RWPE1 (cell line): ENCODE measurements around the gene MSH3.

Source experiments
- CTCF ChIA-PET: fragments of 350-600 bp; sonication (Branson Sonifier 250); formaldehyde crosslinking; extraction: SDS; loops from one replicate; lab custom pipeline; 2021; lab: Yijun Ruan, JAX
- POLR2A ChIA-PET: fragments of 400-600 bp; formaldehyde crosslinking; extraction: SDS; loops from one replicate; lab custom pipeline; 2020; ENCODE audit warnings: antibody characterized with exemption; ENCODE audit not compliant: low non-redundant PET; lab: Yijun Ruan, JAX
- DNase-seq: peaks from one replicate; pipeline ENCODE4 v3.0.0; 2012; ENCODE audit warnings: low spot score
- H3K27ac ChIP-seq: fragments of 450-650 bp; 2 replicates; pipeline ENCODE4 v1.5.1; 2017
- TF ChIP-seq, protein P1 (sequence below): fragments of 450-650 bp; conservative IDR thresholded peaks from 2 replicates; pipeline ENCODE4 v1.5.1; 2017; ENCODE audit warnings: low read depth, mild to moderate bottlenecking

MSH3 gene

DNA sequence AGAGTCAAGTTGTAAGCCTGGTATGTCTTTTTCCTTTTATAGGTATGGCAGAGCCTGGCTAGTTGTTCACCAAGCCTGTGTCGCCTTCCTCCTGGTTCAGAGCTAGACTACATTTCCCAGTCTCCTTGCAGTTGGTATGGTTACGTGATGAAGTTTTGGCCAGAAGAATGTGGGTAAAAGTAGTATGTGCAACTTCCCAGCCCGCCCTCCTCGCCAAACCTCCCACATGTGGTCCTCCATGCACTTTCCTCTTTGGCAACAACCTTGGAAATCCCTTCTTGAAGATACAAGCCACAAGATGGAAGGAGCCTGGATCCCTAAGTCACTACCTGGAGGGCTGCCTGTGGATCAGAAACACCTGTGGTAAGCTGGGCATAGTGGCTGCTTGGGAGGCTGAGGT, 36.0 kb upstream of the MSH3 start:
- no peak overlapping the region for H3K27ac ChIP-seq
- ChIA-PET CTCF (interaction anchor here (0.5 kb wide), 1 partner anchor 501 kb away, joined by 5 read pairs; no protein-coding TSS in a partner anchor), POLR2A (no interaction called here)
- no peak for DNase-seq
- TF ChIP-seq, protein P1, sequence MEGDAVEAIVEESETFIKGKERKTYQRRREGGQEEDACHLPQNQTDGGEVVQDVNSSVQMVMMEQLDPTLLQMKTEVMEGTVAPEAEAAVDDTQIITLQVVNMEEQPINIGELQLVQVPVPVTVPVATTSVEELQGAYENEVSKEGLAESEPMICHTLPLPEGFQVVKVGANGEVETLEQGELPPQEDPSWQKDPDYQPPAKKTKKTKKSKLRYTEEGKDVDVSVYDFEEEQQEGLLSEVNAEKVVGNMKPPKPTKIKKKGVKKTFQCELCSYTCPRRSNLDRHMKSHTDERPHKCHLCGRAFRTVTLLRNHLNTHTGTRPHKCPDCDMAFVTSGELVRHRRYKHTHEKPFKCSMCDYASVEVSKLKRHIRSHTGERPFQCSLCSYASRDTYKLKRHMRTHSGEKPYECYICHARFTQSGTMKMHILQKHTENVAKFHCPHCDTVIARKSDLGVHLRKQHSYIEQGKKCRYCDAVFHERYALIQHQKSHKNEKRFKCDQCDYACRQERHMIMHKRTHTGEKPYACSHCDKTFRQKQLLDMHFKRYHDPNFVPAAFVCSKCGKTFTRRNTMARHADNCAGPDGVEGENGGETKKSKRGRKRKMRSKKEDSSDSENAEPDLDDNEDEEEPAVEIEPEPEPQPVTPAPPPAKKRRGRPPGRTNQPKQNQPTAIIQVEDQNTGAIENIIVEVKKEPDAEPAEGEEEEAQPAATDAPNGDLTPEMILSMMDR, result no peak

DNA sequence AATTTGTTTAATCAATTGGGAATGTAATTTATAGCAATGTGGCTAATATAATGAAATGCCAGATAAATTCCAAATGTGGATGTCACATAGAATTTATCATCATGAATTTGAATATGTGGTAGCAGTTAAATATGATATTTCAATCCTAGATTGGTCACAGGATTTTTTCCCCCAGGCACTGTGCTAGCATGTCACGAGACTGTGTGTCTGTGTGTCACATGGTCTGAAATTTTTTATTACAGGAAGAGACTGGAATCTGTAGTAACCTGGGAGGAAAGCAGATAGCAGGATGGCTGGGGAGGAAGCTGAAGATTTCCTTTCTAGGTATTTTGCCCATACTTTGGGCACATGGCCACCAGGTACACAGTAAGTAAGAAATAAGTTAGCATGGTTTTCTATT, 35.4 kb upstream of the MSH3 start:
- no peak for DNase-seq
- no peak overlapping the region for H3K27ac ChIP-seq
- TF ChIP-seq, protein P1, result no peak
- CTCF ChIA-PET, result interaction anchor here (0.6 kb wide), 1 partner anchor 277 kb away, joined by 8 read pairs; no protein-coding TSS in a partner anchor
- POLR2A ChIA-PET, result no interaction called here

DNA sequence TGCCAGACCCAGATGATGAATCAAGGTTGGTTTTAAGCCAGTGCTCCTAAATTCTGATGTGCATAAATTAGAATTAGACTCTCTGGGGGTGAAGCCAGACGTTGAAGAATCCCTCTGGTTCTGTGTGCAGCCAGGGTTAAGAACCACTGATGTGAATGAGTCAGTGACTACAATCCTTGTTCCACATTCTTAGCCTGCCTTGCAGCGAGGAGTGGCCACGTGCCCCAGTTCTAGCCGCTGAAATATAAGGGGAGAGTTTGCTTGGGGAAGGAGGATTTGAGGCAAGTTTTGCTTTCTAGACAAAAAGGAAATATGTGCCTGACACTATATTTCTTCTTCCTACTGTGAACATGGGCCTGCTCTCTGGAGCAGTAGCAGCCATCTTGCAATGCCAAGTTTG, 34.2 kb upstream of the MSH3 start:
- TF ChIP-seq, protein P1, result no peak
- ChIA-PET CTCF (no interaction called here), POLR2A (no interaction called here)
- H3K27ac ChIP-seq, result no peak overlapping the region
- DNase-seq, result peak; percentile 17

DNA sequence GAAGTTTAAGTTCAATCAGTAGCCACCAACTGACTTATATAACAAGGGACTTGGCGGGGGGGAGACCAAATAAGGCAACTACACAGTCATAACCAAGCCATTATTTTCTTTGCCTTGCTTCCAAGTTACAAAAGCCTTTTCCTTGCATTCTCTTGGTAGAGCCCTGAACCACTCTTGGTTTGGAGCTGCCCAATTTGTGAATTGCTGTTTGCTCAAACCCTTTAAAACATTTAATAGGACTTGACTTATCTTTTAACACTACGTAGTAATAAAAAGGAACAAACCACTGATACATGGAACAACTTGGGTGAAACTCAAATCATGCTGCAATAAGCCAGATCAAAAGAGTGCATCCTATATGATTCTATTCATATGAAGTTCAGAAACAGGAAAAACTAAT, 31.7 kb upstream of the MSH3 start:
- DNase-seq, result no peak
- ChIA-PET CTCF (interaction anchor here (0.6 to 0.8 kb wide), 4 partner anchors 120 to 573 kb away, joined by 3 to 4 read pairs (median 3); no protein-coding TSS in a partner anchor), POLR2A (no interaction called here)
- H3K27ac ChIP-seq, result no peak overlapping the region
- TF ChIP-seq, protein P1, result no peak

DNA sequence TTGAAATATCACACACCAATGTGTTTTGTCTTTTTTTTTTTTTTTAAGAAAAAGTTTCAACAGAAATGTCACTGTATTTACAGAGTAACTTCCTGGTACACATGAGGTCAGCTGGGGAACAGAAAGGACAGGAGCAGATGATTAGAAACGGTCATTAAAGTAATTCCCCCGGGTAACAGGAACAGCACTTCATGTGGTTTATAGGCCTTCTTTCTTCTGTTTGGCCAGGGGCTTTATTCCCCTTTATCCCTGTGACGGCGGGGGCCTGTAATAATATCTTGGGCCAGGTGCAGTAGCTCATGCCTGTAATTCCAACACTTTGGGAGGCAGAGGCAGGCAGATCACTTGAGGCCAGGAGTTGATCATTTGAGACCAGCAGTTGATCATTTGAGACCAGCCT, 30.5 kb upstream of the MSH3 start:
- ChIA-PET CTCF (interaction anchor here (0.6 kb wide), 1 partner anchor 25 kb away, joined by 3 read pairs; no protein-coding TSS in a partner anchor), POLR2A (interaction anchor here (1.0 kb wide), 1 partner anchor 31 kb away, joined by 3 read pairs; the partner anchor contains the start of genes DHFR and MSH3)
- TF ChIP-seq, protein P1, result no peak
- no peak overlapping the region for H3K27ac ChIP-seq
- DNase-seq, result no peak

DNA sequence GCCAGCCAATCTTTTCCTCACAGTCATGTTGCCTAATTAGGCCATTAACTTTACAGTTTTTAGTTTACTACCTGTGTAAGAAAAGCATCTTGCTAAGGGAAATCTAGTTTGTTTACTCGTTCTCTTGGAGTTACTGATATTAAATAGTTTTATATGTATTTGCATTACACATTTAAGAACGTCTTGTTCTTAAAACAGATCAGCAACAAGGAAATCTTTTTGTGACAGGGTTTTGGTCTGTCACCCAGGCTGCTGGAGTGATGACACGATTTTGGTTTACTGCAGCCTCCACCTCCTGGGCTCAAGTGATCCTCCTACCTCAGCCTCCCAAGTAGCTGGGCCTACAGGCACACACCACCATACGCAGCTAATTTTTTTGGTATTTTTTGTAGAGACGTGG, 29.2 kb upstream of the MSH3 start:
- DNase-seq, result no peak
- ChIA-PET CTCF (no interaction called here), POLR2A (no interaction called here)
- H3K27ac ChIP-seq, result no peak overlapping the region
- TF ChIP-seq, protein P1, result no peak
